HG02840 (cell line): ENCODE data around the gene CREB5.
"Not testable (repeated sequence)": the region's sequence is repeated elsewhere in the genome, so short reads cannot be mapped to it uniquely, and the experiment has no call there.

Experiments used
- ATAC-seq: cut with Tn5 transposase; IDR thresholded peaks from one replicate; pipeline ENCODE4 v1.9.1; 2021; ENCODE audit warnings: mild to moderate bottlenecking, moderate library complexity, moderate number of reproducible peaks; ENCODE audit not compliant: unreplicated experiment, low FRiP score

CREB5 gene

DNA sequence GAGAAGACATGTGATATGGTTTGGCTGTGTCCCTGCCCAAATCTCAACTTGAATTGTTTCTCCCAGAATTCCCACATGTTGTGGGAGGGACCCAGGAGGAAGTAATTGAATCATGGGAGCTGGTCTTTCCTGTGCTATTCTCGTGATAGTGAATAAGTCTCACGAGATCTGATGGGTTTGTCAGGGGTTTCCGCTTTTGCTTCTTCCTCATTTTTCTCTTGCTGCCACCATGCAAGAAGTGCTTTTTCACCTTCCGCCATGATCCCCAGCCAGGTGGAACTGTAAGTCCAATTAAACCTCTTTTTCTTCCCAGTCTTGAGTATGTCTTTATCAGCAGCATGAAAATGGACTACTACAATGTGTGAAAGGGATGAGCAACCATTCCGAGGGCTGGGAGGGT, 185.7 kb downstream of the CREB5 start:
- not testable (repeated sequence) for ATAC-seq

GRCh38 chr7:28598586-28598985, 186.3 kb downstream of the CREB5 start:
- ATAC-seq: no peak

GRCh38 chr7:28599411-28599810, 187.1 kb downstream of the CREB5 start:
- ATAC-seq: no peak

DNA sequence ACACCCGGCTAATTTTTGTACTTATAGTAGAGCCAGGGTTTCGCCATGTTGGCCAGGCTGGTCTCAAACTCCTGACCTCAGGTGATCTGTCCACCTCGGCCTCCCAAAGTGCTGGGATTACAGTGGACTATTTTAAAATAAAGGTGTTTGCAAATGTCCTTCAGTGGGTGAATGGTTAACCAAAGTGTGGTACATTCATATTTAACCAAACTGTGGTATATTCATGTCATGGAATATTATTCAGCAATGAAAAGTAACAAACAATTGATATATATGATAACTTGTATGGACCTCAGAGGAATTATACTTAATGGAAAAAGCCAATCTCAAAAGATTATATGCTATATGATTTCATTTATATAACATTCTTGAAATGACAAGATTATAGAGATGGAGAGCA, 190.0 kb downstream of the CREB5 start:
- no peak for ATAC-seq

- ATAC-seq: no peak
Measured at GRCh38 chr7:28605427-28606085, 193.2 kb downstream of the CREB5 start.

DNA sequence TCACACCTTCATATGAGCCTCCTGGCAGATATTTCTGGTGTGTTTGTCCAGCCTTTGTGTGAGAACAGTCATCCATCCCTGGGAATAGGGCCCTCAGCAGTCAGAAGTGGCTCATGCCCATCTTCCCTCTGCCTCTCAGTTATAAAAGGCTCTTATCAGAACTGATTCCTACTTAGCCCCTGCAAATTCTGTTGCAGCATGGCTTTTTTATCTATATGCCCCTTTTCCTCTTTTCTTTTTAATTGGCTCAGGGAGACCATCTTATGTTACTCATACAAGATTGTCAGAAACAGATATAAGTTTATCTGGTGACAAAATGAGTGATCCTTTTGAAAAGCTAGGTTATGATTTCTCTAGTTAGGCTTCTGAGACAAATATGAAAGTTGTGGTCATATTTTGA, 194.1 kb downstream of the CREB5 start:
- no peak for ATAC-seq

DNA sequence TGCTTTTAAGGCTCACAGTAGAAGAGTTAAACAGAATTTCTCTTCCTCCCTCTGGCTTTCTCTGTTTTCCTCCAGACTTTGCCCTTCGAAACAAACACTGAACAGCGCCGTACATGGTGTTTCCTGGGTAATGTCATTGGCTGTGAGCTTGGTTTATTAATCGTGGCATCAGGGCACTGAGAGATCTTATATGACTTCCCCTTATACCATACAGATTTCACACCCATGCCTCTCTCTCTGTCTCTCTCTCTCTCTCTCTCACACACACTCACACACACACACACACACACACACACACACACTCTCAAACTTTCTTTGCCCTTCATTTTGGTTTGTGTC, 195.5 kb downstream of the CREB5 start:
- no peak for ATAC-seq

- no peak for ATAC-seq
Measured at GRCh38 chr7:28608237-28608656, 195.9 kb downstream of the CREB5 start.

DNA sequence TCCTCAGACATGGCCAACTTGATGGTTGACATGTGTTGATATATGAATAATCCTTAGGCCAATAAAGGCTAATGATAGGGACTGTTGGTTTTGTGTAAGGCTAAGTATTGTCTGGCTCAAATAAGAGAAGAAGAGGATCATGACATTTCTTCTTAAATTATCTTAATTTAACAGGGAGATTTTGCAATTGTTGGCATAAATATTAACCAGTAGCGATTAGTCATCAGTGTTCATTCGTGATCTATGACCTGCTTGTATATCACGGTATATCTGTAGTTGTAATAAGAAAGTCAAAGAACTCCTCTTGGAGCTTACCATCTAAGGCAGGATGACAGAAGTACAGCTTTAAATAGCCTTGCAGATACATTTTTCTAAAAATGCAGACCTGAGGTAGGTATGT, 196.4 kb downstream of the CREB5 start:
- no peak for ATAC-seq

DNA sequence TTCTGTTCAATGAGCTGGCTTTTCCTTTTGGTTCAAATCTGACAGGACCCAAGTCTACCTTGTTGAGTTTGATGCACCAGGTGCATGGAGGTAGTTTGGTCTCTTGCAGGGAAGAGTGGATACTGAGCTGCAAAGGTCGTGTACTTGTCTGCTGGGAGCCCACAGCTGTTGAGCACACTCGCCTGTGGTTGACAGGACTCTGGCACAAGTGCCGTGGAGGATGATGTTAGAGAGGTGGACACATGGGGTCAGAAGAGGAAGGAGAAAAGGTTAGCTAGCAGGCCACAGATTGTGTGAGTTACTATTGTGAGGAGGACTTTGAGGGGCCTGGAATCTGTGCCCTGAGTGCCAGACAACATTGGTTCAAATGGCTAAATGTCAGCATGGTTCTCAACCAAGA, 197.3 kb downstream of the CREB5 start:
- ATAC-seq: no peak

DNA sequence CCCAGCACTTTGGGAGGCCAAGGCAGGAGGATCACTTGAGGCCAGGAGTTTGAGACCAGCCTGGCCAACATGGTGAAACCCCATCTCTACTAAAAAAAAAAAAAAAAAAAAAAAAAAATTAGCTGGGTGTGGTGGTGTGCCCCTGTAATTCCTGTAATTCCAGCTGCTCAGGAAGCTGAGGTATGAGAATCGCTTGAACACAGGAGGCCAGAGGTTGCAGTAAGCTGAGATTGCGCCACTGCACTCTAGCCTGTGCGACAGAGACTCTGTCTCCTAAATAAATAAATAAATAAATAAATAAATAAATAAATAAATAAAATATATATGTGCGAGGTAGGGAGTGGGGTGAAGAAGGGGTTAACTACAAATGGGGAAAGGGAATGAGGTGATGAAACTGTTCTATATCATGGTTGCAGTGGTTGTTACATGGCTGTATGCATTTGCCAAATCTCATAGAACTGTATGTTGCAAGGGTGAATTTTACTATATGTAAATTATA, 199.1 kb downstream of the CREB5 start:
- not testable (repeated sequence) for ATAC-seq

DNA sequence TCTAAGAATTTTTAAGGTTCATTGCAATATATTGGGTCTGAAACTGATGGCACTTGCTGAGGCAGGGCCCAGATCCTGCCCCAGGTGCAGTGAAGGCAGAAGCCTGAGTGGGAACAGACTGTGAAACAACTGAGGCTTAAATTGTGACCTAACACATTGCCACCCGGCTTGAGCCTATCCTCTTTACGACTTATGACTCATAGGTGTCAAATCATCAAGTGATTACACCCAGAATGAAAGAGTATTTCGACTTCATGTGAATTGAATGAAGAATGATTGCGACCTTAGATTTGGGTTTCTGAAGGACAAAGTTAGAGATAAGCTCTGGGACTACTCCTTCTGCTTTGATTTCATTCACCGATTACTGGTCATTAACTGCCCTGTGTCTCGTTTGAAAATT, 200.9 kb downstream of the CREB5 start:
- no peak for ATAC-seq

DNA sequence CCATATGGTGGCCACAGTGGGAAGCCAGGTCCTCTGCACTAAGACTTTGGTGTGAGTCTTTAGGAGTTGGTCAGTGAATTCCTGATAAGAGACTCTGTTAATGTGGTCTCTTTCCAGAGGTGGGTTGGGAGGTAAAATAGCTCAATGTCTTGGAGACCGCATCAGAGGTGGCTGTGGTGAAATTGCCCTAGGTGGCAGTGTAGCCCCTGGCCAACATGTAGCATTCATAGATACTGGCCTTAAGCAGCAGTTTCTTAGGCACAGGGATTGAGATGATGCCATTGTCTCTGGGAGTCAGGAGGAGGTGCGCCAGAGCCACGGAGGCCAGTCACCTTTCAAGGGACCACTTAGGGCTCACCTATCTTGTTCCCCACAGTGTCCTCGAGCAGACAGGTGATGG, 202.8 kb downstream of the CREB5 start:
- ATAC-seq: no peak

GRCh38 chr7:28617308-28617880, 205.1 kb downstream of the CREB5 start:
- no peak for ATAC-seq

GRCh38 chr7:28618383-28618782, 206.1 kb downstream of the CREB5 start:
- no peak for ATAC-seq

- no peak for ATAC-seq
Measured at GRCh38 chr7:28619256-28619655, 206.9 kb downstream of the CREB5 start.

DNA sequence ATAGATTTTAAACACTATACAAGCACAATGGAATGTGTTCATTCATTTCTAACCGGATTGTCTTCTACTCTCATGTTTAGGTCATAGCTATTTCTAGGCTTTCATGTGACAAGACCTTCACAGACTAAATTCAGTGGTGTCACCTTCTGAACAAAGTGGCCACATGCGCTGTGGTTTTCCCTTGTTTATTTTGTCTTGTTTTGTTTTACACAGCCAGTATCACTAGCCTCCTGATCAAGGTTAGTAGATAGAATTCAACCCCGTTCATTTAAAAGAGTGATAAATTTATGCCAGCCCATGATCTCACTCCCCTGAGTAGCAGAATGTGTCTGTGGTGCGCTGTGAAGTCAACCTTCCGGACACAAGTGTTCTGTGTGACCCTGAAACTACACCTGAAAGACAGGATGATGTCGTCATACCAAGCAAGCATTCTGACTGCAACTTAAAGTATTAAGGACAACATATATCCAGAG, 209.1 kb downstream of the CREB5 start:
- ATAC-seq: no peak

- no peak for ATAC-seq
Measured at GRCh38 chr7:28623105-28623730, 210.9 kb downstream of the CREB5 start.

GRCh38 chr7:28623863-28624262, 211.5 kb downstream of the CREB5 start:
- ATAC-seq: no peak

DNA sequence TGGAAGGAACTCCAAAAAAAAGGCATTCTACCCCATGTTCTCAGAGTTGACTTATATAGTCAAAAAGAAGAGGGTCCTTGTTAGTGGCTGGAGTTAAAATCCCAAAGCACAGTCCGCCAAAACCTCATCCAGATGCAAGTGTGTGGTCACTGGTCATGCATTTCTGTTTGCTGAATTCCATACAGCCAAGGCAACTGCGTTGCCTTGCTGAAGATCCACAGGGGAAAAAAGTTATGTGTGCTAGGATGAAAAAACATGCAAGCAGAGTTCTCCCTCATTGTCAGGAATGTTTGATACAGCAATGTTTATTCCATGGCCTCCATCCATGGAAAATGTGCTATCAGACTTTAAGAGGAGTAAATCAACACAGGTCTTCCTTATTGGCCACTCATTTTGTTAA, 213.1 kb downstream of the CREB5 start:
- ATAC-seq: no peak

DNA sequence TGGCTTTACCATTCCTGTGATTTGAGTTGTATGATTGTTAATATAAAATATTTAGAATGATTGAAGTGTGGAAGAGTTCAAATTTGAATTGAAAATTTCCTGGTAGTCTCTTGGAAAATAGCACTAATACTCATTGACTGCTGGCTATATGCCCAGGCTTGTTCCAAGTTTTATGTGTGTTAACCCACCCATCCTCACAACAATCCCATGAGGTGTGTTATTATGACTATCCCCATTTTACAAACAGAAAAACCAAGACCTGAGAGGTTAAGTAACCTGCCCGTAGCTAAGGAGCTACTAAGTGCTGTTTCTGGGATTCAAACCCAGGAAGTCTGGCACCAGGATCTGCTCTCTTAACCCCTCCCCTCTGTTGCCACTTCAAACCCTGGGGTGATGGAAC, 213.9 kb downstream of the CREB5 start:
- ATAC-seq: no peak
